ENCODE measurements around the gene CECR2.

CECR2 gene

GRCh38 chr22:17486719-17487118 is 117.5 kb downstream of the CECR2 start:
- TF ChIP-seq REST (IDR thresholded peaks at IDR 0.05; ENCODE audit: low read depth) (no peak), USF1 (IDR thresholded peaks at IDR 0.05) (no peak), FOXM1 (IDR thresholded peaks at IDR 0.05; ENCODE audit: borderline replicate concordance, low read depth) (no peak), TEAD4 (IDR thresholded peaks at IDR 0.05) (no peak), ZBTB7A (IDR thresholded peaks at IDR 0.05; ENCODE audit: low read depth) (no peak), EGR1 (IDR thresholded peaks at IDR 0.05) (no peak), RAD21 (IDR thresholded peaks at IDR 0.05; ENCODE audit: low read depth) (no peak), CEBPB (IDR thresholded peaks at IDR 0.05) (no peak), NFIC (IDR thresholded peaks at IDR 0.05) (no peak), MAX (IDR thresholded peaks at IDR 0.05) (no peak), CREB1 (IDR thresholded peaks at IDR 0.05; ENCODE audit: low read depth) (no peak)

DNA sequence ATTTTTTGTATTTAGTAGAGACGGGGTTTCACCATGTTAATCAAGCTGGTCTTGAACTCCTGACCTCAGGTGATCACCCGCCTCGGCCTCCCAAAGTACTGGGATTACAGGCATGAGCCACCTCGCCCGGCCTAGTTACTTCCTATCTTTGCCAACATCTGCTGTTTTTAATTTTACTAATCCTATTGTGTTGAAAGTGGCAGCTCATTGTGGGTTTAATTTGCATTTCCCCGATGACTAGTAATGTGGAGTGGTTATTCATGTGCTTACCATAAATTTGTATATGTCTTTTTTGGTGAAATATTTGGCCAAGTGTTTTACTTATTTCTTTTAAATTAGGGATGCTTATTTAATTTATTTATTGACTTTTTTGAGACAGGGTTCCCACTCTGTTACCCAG is 119.8 kb downstream of the CECR2 start:
- no peak for TF ChIP-seq CREB1 (IDR thresholded peaks at IDR 0.05; ENCODE audit: low read depth)
- TF ChIP-seq TEAD4 (IDR thresholded peaks at IDR 0.05) = no peak
- no peak for TF ChIP-seq FOXM1 (IDR thresholded peaks at IDR 0.05; ENCODE audit: borderline replicate concordance, low read depth)
- no peak for TF ChIP-seq TCF12 (IDR thresholded peaks at IDR 0.05; ENCODE audit: low read depth)
- TF ChIP-seq USF1 (IDR thresholded peaks at IDR 0.05) = no peak
- no peak for TF ChIP-seq TAF1 (IDR thresholded peaks at IDR 0.05; ENCODE audit: low read depth)
- no peak for TF ChIP-seq EGR1 (IDR thresholded peaks at IDR 0.05)
- TF ChIP-seq YY1 (IDR thresholded peaks at IDR 0.05; ENCODE audit: low read depth) = no peak
- no peak for TF ChIP-seq NFIC (IDR thresholded peaks at IDR 0.05)
- TF ChIP-seq RAD21 (IDR thresholded peaks at IDR 0.05; ENCODE audit: low read depth) = no peak
- no peak for TF ChIP-seq CEBPB (IDR thresholded peaks at IDR 0.05)
- TF ChIP-seq MAX (IDR thresholded peaks at IDR 0.05) = no peak
- TF ChIP-seq EP300 (IDR thresholded peaks at IDR 0.05; ENCODE audit: borderline replicate concordance) = no peak

- no peak for TF ChIP-seq EGR1 (IDR thresholded peaks at IDR 0.05)
- TF ChIP-seq TAF1 (IDR thresholded peaks at IDR 0.05; ENCODE audit: low read depth) = no peak
- TF ChIP-seq FOXM1 (IDR thresholded peaks at IDR 0.05; ENCODE audit: borderline replicate concordance, low read depth) = no peak
- TF ChIP-seq RAD21 (IDR thresholded peaks at IDR 0.05; ENCODE audit: low read depth) = no peak
These were observed 121.9 kb downstream of the CECR2 start for GRCh38 chr22:17491090-17491640.

DNA sequence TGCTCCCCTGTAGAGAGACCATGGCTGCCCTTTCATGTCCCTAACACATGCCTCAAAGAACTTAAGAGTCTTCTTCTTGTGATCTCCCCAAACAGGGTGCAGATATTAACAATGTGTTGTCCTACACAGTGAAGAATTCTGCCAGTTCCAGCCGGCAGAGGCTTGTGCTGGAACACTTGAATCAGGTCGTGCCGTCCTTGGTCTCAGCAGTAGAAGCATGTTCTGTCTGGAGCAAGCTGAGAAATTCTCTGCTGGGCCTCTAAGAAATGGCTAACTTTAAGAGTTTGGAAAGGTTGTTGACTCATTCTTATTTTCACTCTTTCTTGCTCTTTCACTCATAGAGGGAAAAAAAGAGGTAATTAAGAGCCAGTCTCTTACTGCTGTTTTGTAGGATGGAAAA is 123.0 kb downstream of the CECR2 start:
- TF ChIP-seq FOXM1 (IDR thresholded peaks at IDR 0.05; ENCODE audit: borderline replicate concordance, low read depth) (no peak), TCF12 (IDR thresholded peaks at IDR 0.05; ENCODE audit: low read depth) (no peak), ZBTB7A (IDR thresholded peaks at IDR 0.05; ENCODE audit: low read depth) (no peak), CEBPB (IDR thresholded peaks at IDR 0.05) (no peak), EGR1 (IDR thresholded peaks at IDR 0.05) (no peak), REST (IDR thresholded peaks at IDR 0.05; ENCODE audit: low read depth) (no peak), TAF1 (IDR thresholded peaks at IDR 0.05; ENCODE audit: low read depth) (no peak), TEAD4 (IDR thresholded peaks at IDR 0.05) (no peak), NFIC (IDR thresholded peaks at IDR 0.05) (no peak), MAX (IDR thresholded peaks at IDR 0.05) (no peak), RAD21 (IDR thresholded peaks at IDR 0.05; ENCODE audit: low read depth) (no peak)

- TF ChIP-seq NFIC (IDR thresholded peaks at IDR 0.05) = no peak
- no peak for TF ChIP-seq FOXM1 (IDR thresholded peaks at IDR 0.05; ENCODE audit: borderline replicate concordance, low read depth)
- no peak for TF ChIP-seq TCF12 (IDR thresholded peaks at IDR 0.05; ENCODE audit: low read depth)
- TF ChIP-seq EGR1 (IDR thresholded peaks at IDR 0.05) = no peak
- no peak for TF ChIP-seq REST (IDR thresholded peaks at IDR 0.05; ENCODE audit: low read depth)
- no peak for TF ChIP-seq CEBPB (IDR thresholded peaks at IDR 0.05)
- no peak for TF ChIP-seq ZBTB7A (IDR thresholded peaks at IDR 0.05; ENCODE audit: low read depth)
- no peak for TF ChIP-seq TEAD4 (IDR thresholded peaks at IDR 0.05)
- no peak for TF ChIP-seq MAX (IDR thresholded peaks at IDR 0.05)
- no peak for TF ChIP-seq CREB1 (IDR thresholded peaks at IDR 0.05; ENCODE audit: low read depth)
- TF ChIP-seq EP300 (IDR thresholded peaks at IDR 0.05; ENCODE audit: borderline replicate concordance) = no peak
- TF ChIP-seq YY1 (IDR thresholded peaks at IDR 0.05; ENCODE audit: low read depth) = no peak
- TF ChIP-seq USF1 (IDR thresholded peaks at IDR 0.05) = no peak
- TF ChIP-seq TAF1 (IDR thresholded peaks at IDR 0.05; ENCODE audit: low read depth) = no peak
These were observed 124.2 kb downstream of the CECR2 start for GRCh38 chr22:17493419-17493981.
